Neural cell (in vitro differentiated cells): ENCODE data around the gene KAT8. TPM values are rescaled to one million over a fixed set of nuclear protein-coding genes. Genes with fewer than 3 reads are reported as not detected.

Experiments
- H2AFZ ChIP-seq: fragments of 200-600, 300-800 bp; sonication (generic), shearing (Covaris generic); 2 replicates; pipeline ENCODE4 v1.6.0; 2014; ENCODE audit warnings: low read depth, mild to moderate bottlenecking, antibody characterized with exemption, low read length, moderate library complexity
- H3F3A ChIP-seq: fragments of 200-600 bp; shearing (Covaris generic); 2 replicates; pipeline ENCODE4 v1.6.1; 2016; ENCODE audit warnings: mild to moderate bottlenecking, moderate library complexity, mixed read lengths, antibody characterized with exemption, low read length; ENCODE audit not compliant: insufficient read depth, poor library complexity, severe bottlenecking
- H3K27ac ChIP-seq: fragments of 200-600, 300-800 bp; sonication (generic), shearing (Covaris generic); 2 replicates; pipeline ENCODE4 v1.5.1; 2014; ENCODE audit warnings: mild to moderate bottlenecking, low read length, moderate library complexity
- H3K27me3 ChIP-seq: fragments of 300-800, 200-600 bp; sonication (generic), shearing (Covaris generic); 2 replicates; pipeline ENCODE4 v1.6.0; 2014; ENCODE audit warnings: mild to moderate bottlenecking, low read depth, low read length, moderate library complexity; ENCODE audit not compliant: insufficient read depth
- H3K36me3 ChIP-seq: fragments of 300-800, 200-600 bp; sonication (generic), shearing (Covaris generic); 2 replicates; pipeline ENCODE4 v1.5.1; 2014; ENCODE audit warnings: mild to moderate bottlenecking, antibody characterized with exemption, low read length, moderate library complexity; ENCODE audit not compliant: insufficient read depth
- H3K4me2 ChIP-seq: fragments of 300-800, 200-600 bp; sonication (generic), shearing (Covaris generic); 2 replicates; pipeline ENCODE4 v1.6.0; 2014; ENCODE audit warnings: mild to moderate bottlenecking, low read length
- H3K4me3 ChIP-seq: fragments of 300-800, 200-600 bp; sonication (generic), shearing (Covaris generic); 2 replicates; pipeline ENCODE4 v1.5.1; 2014; ENCODE audit warnings: mild to moderate bottlenecking, low read length, moderate library complexity
- H3K79me2 ChIP-seq: fragments of 200-600 bp; shearing (Covaris generic); replicated peaks from 2 replicates; pipeline ENCODE4 v1.6.0; 2014; ENCODE audit warnings: mild to moderate bottlenecking, low read length, moderate library complexity; ENCODE audit not compliant: insufficient read depth
- H3K9ac ChIP-seq: fragments of 300-800, 200-600 bp; sonication (generic), shearing (Covaris generic); 2 replicates; pipeline ENCODE4 v1.6.1; 2016; ENCODE audit warnings: mild to moderate bottlenecking, low read length, mixed read lengths
- H3K9me2 ChIP-seq: fragments of 200-600 bp; shearing (Covaris generic); 2 replicates; pipeline ENCODE4 v1.6.1; 2016; ENCODE audit warnings: mild to moderate bottlenecking, low read length, mixed read lengths; ENCODE audit not compliant: insufficient read depth
- H3K9me3 ChIP-seq: fragments of 200-600, 300-800 bp; sonication (generic), shearing (Covaris generic); 2 replicates; pipeline ENCODE4 v1.6.1; 2016; ENCODE audit warnings: mild to moderate bottlenecking, mixed run types, low read length, moderate library complexity, mixed read lengths
- H4K20me1 ChIP-seq: fragments of 200-600 bp; shearing (Covaris generic); 2 replicates; pipeline ENCODE4 v1.6.1; 2016; ENCODE audit warnings: mild to moderate bottlenecking, mixed run types; ENCODE audit not compliant: insufficient read depth
- CTCF ChIP-seq: fragments of 450-650 bp; IDR thresholded peaks from 2 replicates; pipeline ENCODE4 v1.5.1; 2014; ENCODE audit warnings: antibody characterized with exemption, mild to moderate bottlenecking, moderate library complexity; ENCODE audit not compliant: poor library complexity, severe bottlenecking
- EP300 ChIP-seq: fragments of 450-650 bp; conservative IDR thresholded peaks from 2 replicates; pipeline ENCODE4 v1.6.1; 2014; ENCODE audit warnings: antibody characterized with exemption, mild to moderate bottlenecking, moderate library complexity; ENCODE audit not compliant: poor library complexity, severe bottlenecking
- EZH2 ChIP-seq: fragments of 200-600, 300-800 bp; shearing (Covaris generic), sonication (generic); IDR thresholded peaks from 2 replicates; pipeline ENCODE4 v1.6.1; 2014; ENCODE audit warnings: antibody characterized with exemption, low read length, borderline replicate concordance, mild to moderate bottlenecking; ENCODE audit not compliant: insufficient read depth, poor library complexity, severe bottlenecking
- MXI1 ChIP-seq: fragments of 450-650 bp; conservative IDR thresholded peaks from 2 replicates; pipeline ENCODE4 v1.6.1; 2014; ENCODE audit warnings: antibody characterized with exemption, mild to moderate bottlenecking; ENCODE audit not compliant: poor library complexity, severe bottlenecking
- POLR2AphosphoS5 ChIP-seq: IDR thresholded peaks from 2 replicates; pipeline ENCODE4 v1.6.1; 2012
- RAD21 ChIP-seq: fragments of 450-650 bp; conservative IDR thresholded peaks from 2 replicates; pipeline ENCODE4 v1.6.1; 2014; ENCODE audit warnings: antibody characterized with exemption, mild to moderate bottlenecking, moderate library complexity
- REST ChIP-seq: IDR thresholded peaks from 2 replicates; pipeline ENCODE4 v1.6.1; 2012; ENCODE audit warnings: borderline replicate concordance
- SMC3 ChIP-seq: fragments of 450-650 bp; conservative IDR thresholded peaks from 2 replicates; pipeline ENCODE4 v1.6.1; 2014; ENCODE audit warnings: antibody characterized with exemption, mild to moderate bottlenecking, moderate library complexity; ENCODE audit not compliant: poor library complexity
- TAF1 ChIP-seq: IDR thresholded peaks from 2 replicates; pipeline ENCODE4 v1.6.1; 2012; ENCODE audit warnings: low read depth
- polyA plus RNA-seq: library from polyadenylated mRNA; depleted of rRNA; stranded (reverse); fragments of >200 nt; gene quantifications from 2 replicates; pipeline ENCODE4 v1.2.3, GENCODE V29; 2014

The KAT8 gene
- polyA plus RNA-seq, 1 donor from 2014 or later, result 98.0 TPM

- Histone ChIP-seq H3K36me3 (no peaks in the 10 kb centered on the region), H4K20me1 (no peaks in the 10 kb centered on the region), H3K9ac (no peak overlapping the region), H3K27ac (no peak overlapping the region), H3K9me2 (no peaks in the 10 kb centered on the region), H3K27me3 (no peaks in the 10 kb centered on the region), H3K79me2 (no peaks in the 10 kb centered on the region), H3F3A (no peaks in the 10 kb centered on the region), H3K4me2 (no peak overlapping the region), H3K4me3 (no peak overlapping the region), H3K9me3 (no peaks in the 10 kb centered on the region), H2AFZ (no peak overlapping the region)
- TF ChIP-seq POLR2AphosphoS5, result no peak
- no peak for TF ChIP-seq EZH2
- TF ChIP-seq CTCF, result no peak
- TF ChIP-seq SMC3, result no peak
- no peak for TF ChIP-seq MXI1
- no peak for TF ChIP-seq TAF1
- TF ChIP-seq RAD21, result no peak
- no peak for TF ChIP-seq EP300
- no peak for TF ChIP-seq REST
Measured at GRCh38 chr16:31130899-31131298, 13.4 kb downstream of the KAT8 start.

DNA sequence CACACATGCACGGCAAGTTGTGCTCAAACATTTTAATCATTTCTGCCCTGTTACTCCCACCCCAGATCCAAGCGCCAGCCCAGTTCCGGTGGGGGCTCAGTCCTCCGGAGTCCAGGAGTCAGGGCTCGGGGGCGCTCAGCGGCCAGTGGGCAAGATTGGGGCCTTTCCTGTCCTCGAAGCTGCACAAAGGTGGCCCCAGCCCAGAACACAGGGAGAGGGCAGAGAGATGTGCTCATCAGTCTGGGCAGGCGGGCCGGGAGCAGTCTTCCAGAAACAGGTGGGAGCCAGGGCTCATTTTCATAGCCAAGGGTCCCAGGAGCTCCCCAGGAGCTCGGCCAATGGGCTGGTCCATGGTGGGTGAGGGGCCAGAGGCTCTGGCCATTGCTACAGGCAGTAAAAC lies 14.0 kb downstream of the KAT8 start:
- TF ChIP-seq TAF1 (no peak), REST (no peak), MXI1 (no peak), POLR2AphosphoS5 (no peak), CTCF (no peak), EP300 (no peak), RAD21 (no peak), SMC3 (no peak), EZH2 (no peak)
- Histone ChIP-seq H3K9me3 (no peaks in the 10 kb centered on the region), H3K9ac (no peak overlapping the region), H3F3A (no peaks in the 10 kb centered on the region), H4K20me1 (no peaks in the 10 kb centered on the region), H3K27ac (no peak overlapping the region), H3K27me3 (no peaks in the 10 kb centered on the region), H3K4me3 (no peak overlapping the region), H3K4me2 (no peak overlapping the region), H2AFZ (no peak overlapping the region), H3K36me3 (no peaks in the 10 kb centered on the region), H3K9me2 (no peaks in the 10 kb centered on the region), H3K79me2 (no peaks in the 10 kb centered on the region)
